Mesenchymal stem cell (in vitro differentiated cells and primary cell): ENCODE data around the gene TMEM253.

ENCODE experiments used
- DNase-seq: peaks from one replicate; pipeline ENCODE4 v3.0.0-alpha.2; 2013
- H2AFZ ChIP-seq: one replicate; pipeline ENCODE4 v1.6.1; 2013; ENCODE audit warnings: low read depth, mild to moderate bottlenecking, control low read depth, inconsistent platforms, low read length, moderate library complexity
- H2AK5ac ChIP-seq: 2 replicates; pipeline ENCODE4 v1.6.1; 2013; ENCODE audit warnings: low read length, moderate library complexity, mild to moderate bottlenecking, inconsistent platforms; ENCODE audit not compliant: severe bottlenecking
- H2BK120ac ChIP-seq: one replicate; pipeline ENCODE4 v1.6.1; 2013; ENCODE audit warnings: low read depth, mild to moderate bottlenecking, inconsistent platforms, low read length, moderate library complexity
- H2BK12ac ChIP-seq, 2 experiments: one replicate each; pipeline ENCODE4 v1.6.1; 2013; ENCODE audit warnings: inconsistent platforms in 2 of 2, low read length in 2 of 2, mild to moderate bottlenecking in 2 of 2, moderate library complexity in 2 of 2, control low read depth in 1 of 2
- H2BK15ac ChIP-seq: one replicate; pipeline ENCODE4 v1.6.1; 2013; ENCODE audit warnings: mild to moderate bottlenecking, low read depth, inconsistent platforms; ENCODE audit not compliant: poor library complexity, severe bottlenecking
- H2BK5ac ChIP-seq: 2 replicates; pipeline ENCODE4 v1.6.1; 2013; ENCODE audit warnings: low read depth, mild to moderate bottlenecking, low read length, control low read depth, inconsistent platforms; ENCODE audit not compliant: poor library complexity, severe bottlenecking
- H3K14ac ChIP-seq, 2 experiments: one replicate each; pipeline ENCODE4 v1.6.1; 2013; ENCODE audit warnings: inconsistent platforms in 2 of 2, low read length in 2 of 2, control low read depth in 1 of 2, mild to moderate bottlenecking in 1 of 2, moderate library complexity in 1 of 2
- H3K18ac ChIP-seq, 2 experiments: one replicate each; pipeline ENCODE4 v1.6.1; 2013; ENCODE audit warnings: inconsistent platforms in 2 of 2, low read length in 2 of 2, control low read depth in 1 of 2, low read depth in 1 of 2, mild to moderate bottlenecking in 1 of 2
- H3K23ac ChIP-seq, 2 experiments: one replicate each; pipeline ENCODE4 v1.6.1; 2013; ENCODE audit warnings: inconsistent platforms in 2 of 2, low read length in 2 of 2, mild to moderate bottlenecking in 2 of 2, moderate library complexity in 2 of 2, control low read depth in 1 of 2
- H3K27ac ChIP-seq: 2 replicates; pipeline ENCODE4 v1.5.1; 2013; ENCODE audit warnings: mild to moderate bottlenecking, moderate library complexity, low read length, control low read depth, inconsistent platforms; ENCODE audit not compliant: poor library complexity, severe bottlenecking
- H3K27me3 ChIP-seq, 2 experiments: 2 replicates each; pipeline versions ENCODE4 v1.6.1 to v1.7.0; 2013; ENCODE audit warnings: low read length in 2 of 2, mild to moderate bottlenecking in 2 of 2, moderate library complexity in 2 of 2, control low read depth in 1 of 2, inconsistent platforms in 1 of 2; ENCODE audit not compliant: control insufficient read depth in 1 of 2, insufficient read depth in 1 of 2
- H3K36me3 ChIP-seq, 2 experiments: 2 replicates each; pipeline versions ENCODE4 v1.6.1 to v1.7.0; 2013; ENCODE audit warnings: low read length in 2 of 2, control low read depth in 1 of 2, inconsistent platforms in 1 of 2, low read depth in 1 of 2, mild to moderate bottlenecking in 1 of 2; ENCODE audit not compliant: insufficient read depth in 2 of 2, control insufficient read depth in 1 of 2
- H3K4ac ChIP-seq, 2 experiments: one replicate each; pipeline ENCODE4 v1.6.1; 2013; ENCODE audit warnings: inconsistent platforms in 2 of 2, low read length in 2 of 2, mild to moderate bottlenecking in 2 of 2, moderate library complexity in 2 of 2, control low read depth in 1 of 2, low read depth in 1 of 2
- H3K4me1 ChIP-seq: 2 replicates; pipeline ENCODE4 v1.6.1; 2013; ENCODE audit warnings: low read depth, low read length, control low read depth; ENCODE audit not compliant: control insufficient read depth, insufficient read depth
- H3K4me2 ChIP-seq: 2 replicates; pipeline ENCODE4 v1.6.1; 2013; ENCODE audit warnings: low read length, mild to moderate bottlenecking, inconsistent platforms; ENCODE audit not compliant: poor library complexity, severe bottlenecking
- H3K4me3 ChIP-seq, 2 experiments: 2 replicates each; pipeline versions ENCODE4 v1.5.1 to v1.7.0; 2013; ENCODE audit warnings: low read length in 2 of 2, mild to moderate bottlenecking in 2 of 2, control low read depth in 1 of 2, low read depth in 1 of 2; ENCODE audit not compliant: insufficient read depth in 1 of 2
- H3K79me1 ChIP-seq: replicated peaks from 2 replicates; pipeline ENCODE4 v1.6.1; 2013; ENCODE audit warnings: mild to moderate bottlenecking, control low read depth, low read length, inconsistent platforms; ENCODE audit not compliant: poor library complexity, severe bottlenecking
- H3K9ac ChIP-seq: 2 replicates; pipeline ENCODE4 v1.7.0; 2013; ENCODE audit warnings: mild to moderate bottlenecking, low read length, moderate library complexity
- H3K9me3 ChIP-seq: 2 replicates; pipeline ENCODE4 v1.7.0; 2013; ENCODE audit warnings: mild to moderate bottlenecking, low read length; ENCODE audit not compliant: control insufficient read depth
- H4K8ac ChIP-seq: one replicate; pipeline ENCODE4 v1.6.1; 2013; ENCODE audit warnings: inconsistent platforms, mild to moderate bottlenecking, low read length, moderate library complexity
- H4K91ac ChIP-seq: one replicate; pipeline ENCODE4 v1.6.1; 2013; ENCODE audit warnings: mild to moderate bottlenecking, low read length, inconsistent platforms
- WGBS: methylation state at CpG from one replicate; pipeline ENCODE4 v1.1.7; 2013; ENCODE audit warnings: mixed read lengths; 5-methylcytosine and 5-hydroxymethylcytosine counted together

The TMEM253 gene

DNA sequence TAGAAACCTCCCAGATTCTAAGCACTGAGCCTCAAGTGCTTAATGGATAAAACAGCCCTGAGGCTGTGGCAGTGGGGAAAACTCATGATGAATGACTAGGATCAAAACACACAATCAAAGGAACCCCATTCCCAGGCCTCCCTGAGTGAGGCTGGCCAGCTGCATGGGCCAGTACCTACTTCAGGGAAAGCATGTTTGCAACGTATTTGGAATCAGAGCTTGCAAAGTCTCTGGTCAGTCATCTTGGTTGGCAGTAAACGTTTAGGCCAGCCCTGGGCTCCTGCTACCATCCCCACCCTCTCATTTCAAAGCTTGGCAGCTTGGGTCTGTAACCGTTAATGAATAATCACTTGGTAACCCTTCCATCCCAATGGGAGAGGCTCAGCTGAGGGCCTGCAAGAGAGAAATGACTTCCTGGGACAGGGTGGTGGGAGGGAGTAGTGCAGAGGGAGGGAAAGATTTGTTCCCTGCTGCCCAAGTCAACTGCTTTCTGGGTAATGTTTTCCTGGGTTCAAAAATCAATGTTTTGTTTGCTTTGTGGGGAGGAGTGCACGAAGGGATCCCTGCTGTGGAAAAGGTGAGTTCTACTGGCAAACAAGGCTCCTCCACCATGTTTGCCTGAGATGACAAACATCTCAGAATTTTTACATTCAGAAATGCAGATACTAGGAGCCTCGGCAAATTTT lies 45.3 kb upstream of the TMEM253 start:
- Histone ChIP-seq H3K9ac (no peak overlapping the region), H2BK15ac (no peak overlapping the region), H3K36me3 (no peaks in the 10 kb centered on the region), H3K27ac (no peak overlapping the region), H3K9me3 (no peaks in the 10 kb centered on the region), H2AK5ac (no peak overlapping the region), H3K4me1 (peaks cover 15% of the 10 kb centered on the region), H3K79me1 (no peaks in the 10 kb centered on the region), H3K4ac (no peak overlapping the region), H3K18ac (no peak overlapping the region), H2BK12ac (no peak overlapping the region), H2AFZ (no peak overlapping the region), H3K23ac (no peak overlapping the region), H3K14ac (no peak overlapping the region), H3K4me3 (no peak overlapping the region), H2BK5ac (no peak overlapping the region), H2BK120ac (no peak overlapping the region), H3K27me3 (no peaks in the 10 kb centered on the region), H4K91ac (no peak overlapping the region), H3K4me2 (no peak overlapping the region), H4K8ac (no peak overlapping the region)
- 71% methylated on average over 5 of the region's 5 CpGs for WGBS
- DNase-seq, result no peak

DNA sequence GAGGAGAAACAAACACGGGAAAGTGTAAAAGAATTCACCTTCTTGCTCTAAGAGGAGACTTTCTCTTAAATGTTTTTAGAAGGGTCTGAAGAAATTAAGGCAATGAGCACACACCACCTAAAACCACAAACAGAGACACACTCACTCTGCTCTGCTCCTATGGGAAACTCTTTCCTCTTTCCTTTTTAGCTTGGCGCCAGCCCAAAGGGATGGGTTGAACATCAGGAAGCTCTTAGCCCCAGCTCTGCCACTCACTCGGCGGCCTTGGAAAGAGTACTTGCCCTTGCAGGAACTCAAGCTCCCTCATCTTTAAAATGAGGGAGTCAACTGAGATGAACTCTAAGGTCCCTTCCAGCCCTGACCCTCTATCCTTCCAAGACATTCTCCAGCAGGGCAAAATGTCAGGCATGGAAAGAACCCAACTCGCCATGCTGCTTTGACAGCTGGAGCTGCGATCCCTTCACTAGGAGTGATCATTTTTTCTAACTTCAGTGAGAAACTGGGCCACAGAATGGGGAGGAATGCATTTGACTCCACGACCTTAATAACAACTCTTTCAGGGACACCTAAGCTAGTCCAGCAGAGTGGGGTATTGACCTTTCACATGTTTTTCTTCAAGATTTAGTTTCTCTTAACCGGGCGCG lies 44.2 kb upstream of the TMEM253 start:
- no peaks in the 10 kb centered on the region for H3K27me3 ChIP-seq
- H3K14ac ChIP-seq, result no peak overlapping the region
- no peak overlapping the region for H3K27ac ChIP-seq
- DNase-seq, result no peak
- no peak overlapping the region for H2BK120ac ChIP-seq
- H3K4ac ChIP-seq, result no peak overlapping the region
- H2AK5ac ChIP-seq, result no peak overlapping the region
- no peak overlapping the region for H2BK15ac ChIP-seq
- H2BK12ac ChIP-seq, result no peak overlapping the region
- 97% methylated on average over 9 of the region's 10 CpGs for WGBS
- H3K4me3 ChIP-seq, result no peak overlapping the region
- H3K4me1 ChIP-seq, result peaks cover 15% of the 10 kb centered on the region
- no peak overlapping the region for H2BK5ac ChIP-seq
- no peak overlapping the region for H4K91ac ChIP-seq
- H3K4me2 ChIP-seq, result no peak overlapping the region
- H3K9me3 ChIP-seq, result no peaks in the 10 kb centered on the region
- no peak overlapping the region for H2AFZ ChIP-seq
- no peak overlapping the region for H3K18ac ChIP-seq
- no peak overlapping the region for H3K23ac ChIP-seq
- no peak overlapping the region for H3K9ac ChIP-seq
- H3K36me3 ChIP-seq, result no peaks in the 10 kb centered on the region
- no peaks in the 10 kb centered on the region for H3K79me1 ChIP-seq
- H4K8ac ChIP-seq, result no peak overlapping the region

- no peak within 1 kb of the TSS for H3K18ac ChIP-seq
- H2AK5ac ChIP-seq, result peak within 1 kb of the TSS; percentile 30
- H3K4me1 ChIP-seq, result peaks cover 19% of the 10 kb centered on the region
- H2BK5ac ChIP-seq, result no peak within 1 kb of the TSS
- no peak within 1 kb of the TSS for H2BK120ac ChIP-seq
- no peak within 1 kb of the TSS for H3K9ac ChIP-seq
- H4K8ac ChIP-seq, result no peak within 1 kb of the TSS
- H3K23ac ChIP-seq, result no peak within 1 kb of the TSS
- no peak within 1 kb of the TSS for H3K27ac ChIP-seq
- H3K14ac ChIP-seq, result no peak within 1 kb of the TSS
- H2BK12ac ChIP-seq, result no peak within 1 kb of the TSS
- no peak within 1 kb of the TSS for H4K91ac ChIP-seq
- H3K4ac ChIP-seq, result no peak within 1 kb of the TSS
- H2AFZ ChIP-seq, result no peak within 1 kb of the TSS
- no peaks in the 10 kb centered on the region for H3K27me3 ChIP-seq
- H3K79me1 ChIP-seq, result no peaks in the 10 kb centered on the region
- H3K36me3 ChIP-seq, result no peaks in the 10 kb centered on the region
- no peaks in the 10 kb centered on the region for H3K9me3 ChIP-seq
- H3K4me3 ChIP-seq, result no peak within 1 kb of the TSS
- H3K4me2 ChIP-seq, result no peak within 1 kb of the TSS
- DNase-seq, result no peak
- peak within 1 kb of the TSS; percentile 36 for H2BK15ac ChIP-seq
- WGBS, result 84% methylated on average over 8 of the region's 8 CpGs
Measured at GRCh38 chr14:21057803-21058675, 42.8 kb upstream of the TMEM253 start, which contains the start of gene RNASE8. TSS of gene RNASE8 (plus strand) at chr14:21057822. CDS start at chr14:21057893, 71 bp downstream.

GRCh38 chr14:21058903-21059302 lies 42.0 kb upstream of the TMEM253 start:
- H3K4me2 ChIP-seq, result no peak overlapping the region
- H4K91ac ChIP-seq, result no peak overlapping the region
- no peaks in the 10 kb centered on the region for H3K27me3 ChIP-seq
- H2AFZ ChIP-seq, result no peak overlapping the region
- no peak overlapping the region for H4K8ac ChIP-seq
- no peak overlapping the region for H3K27ac ChIP-seq
- H2AK5ac ChIP-seq, result no peak overlapping the region
- H2BK5ac ChIP-seq, result no peak overlapping the region
- H3K9ac ChIP-seq, result no peak overlapping the region
- DNase-seq, result no peak
- H2BK120ac ChIP-seq, result no peak overlapping the region
- WGBS, result 89% methylated on average over 5 of the region's 5 CpGs
- H3K23ac ChIP-seq, result no peak overlapping the region
- no peaks in the 10 kb centered on the region for H3K9me3 ChIP-seq
- no peaks in the 10 kb centered on the region for H3K79me1 ChIP-seq
- no peak overlapping the region for H3K4ac ChIP-seq
- no peak overlapping the region for H2BK15ac ChIP-seq
- H3K4me1 ChIP-seq, result peaks cover 19% of the 10 kb centered on the region
- no peak overlapping the region for H3K4me3 ChIP-seq
- no peak overlapping the region for H2BK12ac ChIP-seq
- no peaks in the 10 kb centered on the region for H3K36me3 ChIP-seq
- H3K14ac ChIP-seq, result no peak overlapping the region
- no peak overlapping the region for H3K18ac ChIP-seq
